ENCODE measurements around the gene KLHL21. TPM values are rescaled to one million over a fixed set of nuclear protein-coding genes. Genes with fewer than 3 reads are reported as not detected.

KLHL21 gene
- total RNA-seq, 2 donors from 2014 or later = 20.2 to 46.2 TPM

- H3K4me3 Mint-ChIP-seq = no peak overlapping the region
- no peaks in the 10 kb centered on the region for H3K9me3 Mint-ChIP-seq
- DNase-seq (ENCODE audit: low spot score) (no peak), ATAC-seq (no peak)
- H3K4me1 Mint-ChIP-seq (ENCODE audit: low read depth in 2 of 2) = peaks cover 20 to 24% of the 10 kb centered on the region in 2 donors
- no peaks in the 10 kb centered on the region for H3K36me3 Mint-ChIP-seq
- H3K27ac Mint-ChIP-seq = no peak overlapping the region
- H3K27me3 Mint-ChIP-seq = no peaks in the 10 kb centered on the region
Observed at GRCh38 chr1:6588893-6589520, 13.7 kb downstream of the KLHL21 start.

- DNase-seq (ENCODE audit: low spot score) = no peak
- Mint-ChIP-seq H3K4me3 (no peak overlapping the region), H3K27me3 (no peaks in the 10 kb centered on the region), H3K9me3 (no peaks in the 10 kb centered on the region), H3K27ac (no peak overlapping the region), H3K36me3 (no peaks in the 10 kb centered on the region), H3K4me1 (ENCODE audit: low read depth in 2 of 2) (peaks cover 20 to 21% of the 10 kb centered on the region in 2 donors)
- no peak for ATAC-seq
Observed at GRCh38 chr1:6588128-6588892, 14.4 kb downstream of the KLHL21 start.

- no peaks in the 10 kb centered on the region for H3K9me3 Mint-ChIP-seq
- no peak overlapping the region for H3K27ac Mint-ChIP-seq
- ATAC-seq (no peak), DNase-seq (ENCODE audit: low spot score) (no peak)
- peaks cover 21% of the 10 kb centered on the region in 2 donors for H3K4me1 Mint-ChIP-seq (ENCODE audit: low read depth in 2 of 2)
- no peaks in the 10 kb centered on the region for H3K27me3 Mint-ChIP-seq
- no peak overlapping the region for H3K4me3 Mint-ChIP-seq
- no peaks in the 10 kb centered on the region for H3K36me3 Mint-ChIP-seq
Observed at GRCh38 chr1:6587261-6588005, 15.2 kb downstream of the KLHL21 start.

GRCh38 chr1:6586404-6586816 is 16.3 kb downstream of the KLHL21 start:
- no peaks in the 10 kb centered on the region for H3K36me3 Mint-ChIP-seq
- no peak overlapping the region for H3K27ac Mint-ChIP-seq
- no peaks in the 10 kb centered on the region for H3K27me3 Mint-ChIP-seq
- ATAC-seq = no peak
- no peaks in the 10 kb centered on the region for H3K9me3 Mint-ChIP-seq
- H3K4me3 Mint-ChIP-seq = no peak overlapping the region
- no peak for DNase-seq (ENCODE audit: low spot score)
- H3K4me1 Mint-ChIP-seq (ENCODE audit: low read depth in 2 of 2) = peaks cover 27 to 29% of the 10 kb centered on the region in 2 donors

GRCh38 chr1:6585841-6586240 is 16.8 kb downstream of the KLHL21 start:
- no peak for DNase-seq (ENCODE audit: low spot score)
- Mint-ChIP-seq H3K9me3 (no peaks in the 10 kb centered on the region), H3K4me3 (no peak overlapping the region), H3K4me1 (ENCODE audit: low read depth in 2 of 2) (peaks cover 25 to 30% of the 10 kb centered on the region in 2 donors), H3K27me3 (no peaks in the 10 kb centered on the region), H3K36me3 (no peaks in the 10 kb centered on the region), H3K27ac (no peak overlapping the region)
- no peak for ATAC-seq

- Mint-ChIP-seq H3K4me3 (no peak overlapping the region), H3K27me3 (no peaks in the 10 kb centered on the region), H3K9me3 (no peaks in the 10 kb centered on the region), H3K4me1 (ENCODE audit: low read depth in 2 of 2) (peaks cover 26 to 30% of the 10 kb centered on the region in 2 donors), H3K36me3 (no peaks in the 10 kb centered on the region), H3K27ac (peak overlapping the region in 1 of 2 donors; percentile 8)
- ATAC-seq = no peak
- DNase-seq (ENCODE audit: low spot score) = no peak
Observed at GRCh38 chr1:6585081-6585722, 17.5 kb downstream of the KLHL21 start.

GRCh38 chr1:6584126-6585080 is 18.3 kb downstream of the KLHL21 start:
- Mint-ChIP-seq H3K4me3 (no peak overlapping the region), H3K27ac (peak overlapping the region in 1 of 2 donors; percentile 8), H3K9me3 (no peaks in the 10 kb centered on the region), H3K27me3 (no peaks in the 10 kb centered on the region), H3K36me3 (no peaks in the 10 kb centered on the region), H3K4me1 (ENCODE audit: low read depth in 2 of 2) (peaks cover 31 to 33% of the 10 kb centered on the region in 2 donors)
- DNase-seq (ENCODE audit: low spot score) (no peak), ATAC-seq (no peak)

GRCh38 chr1:6582370-6582769 is 20.3 kb downstream of the KLHL21 start:
- no peaks in the 10 kb centered on the region for H3K27me3 Mint-ChIP-seq
- no peaks in the 10 kb centered on the region for H3K9me3 Mint-ChIP-seq
- peak overlapping the region; percentile 38 for H3K4me3 Mint-ChIP-seq
- H3K4me1 Mint-ChIP-seq (ENCODE audit: low read depth in 2 of 2) = peaks cover 34 to 37% of the 10 kb centered on the region in 2 donors
- H3K36me3 Mint-ChIP-seq = no peaks in the 10 kb centered on the region
- ATAC-seq = no peak
- no peak for DNase-seq (ENCODE audit: low spot score)
- H3K27ac Mint-ChIP-seq = peak overlapping the region in 1 of 2 donors; percentile 91

GRCh38 chr1:6581561-6582305 is 20.9 kb downstream of the KLHL21 start:
- Mint-ChIP-seq H3K36me3 (no peaks in the 10 kb centered on the region), H3K27ac (peak overlapping the region in 1 of 2 donors; percentile 91), H3K27me3 (no peaks in the 10 kb centered on the region)

GRCh38 chr1:6580593-6581409 is 21.9 kb downstream of the KLHL21 start:
- Mint-ChIP-seq H3K4me3 (peak overlapping the region; percentile 96), H3K27me3 (no peaks in the 10 kb centered on the region), H3K36me3 (no peaks in the 10 kb centered on the region), H3K4me1 (ENCODE audit: low read depth in 2 of 2) (peaks cover 34 to 37% of the 10 kb centered on the region in 2 donors), H3K27ac (peak overlapping the region; percentile 83 to 91), H3K9me3 (no peaks in the 10 kb centered on the region)
- ATAC-seq (no peak), DNase-seq (ENCODE audit: low spot score) (no peak)

More at GRCh38 chr1:6581561-6582305, 20.9 kb downstream of the KLHL21 start:
- H3K4me3 Mint-ChIP-seq = peak overlapping the region; percentile 96
- no peak for DNase-seq (ENCODE audit: low spot score)
- no peaks in the 10 kb centered on the region for H3K9me3 Mint-ChIP-seq
- H3K4me1 Mint-ChIP-seq (ENCODE audit: low read depth in 2 of 2) = peaks cover 34 to 37% of the 10 kb centered on the region in 2 donors
- ATAC-seq = no peak

GRCh38 chr1:6580119-6580592 is 22.5 kb downstream of the KLHL21 start:
- peak in 1 of 2 donors; percentile 3 for ATAC-seq
- peak overlapping the region; percentile 96 for H3K4me3 Mint-ChIP-seq
- no peaks in the 10 kb centered on the region for H3K27me3 Mint-ChIP-seq
- H3K9me3 Mint-ChIP-seq = no peaks in the 10 kb centered on the region
- H3K36me3 Mint-ChIP-seq = no peaks in the 10 kb centered on the region
- peaks cover 34 to 36% of the 10 kb centered on the region in 2 donors for H3K4me1 Mint-ChIP-seq (ENCODE audit: low read depth in 2 of 2)
- H3K27ac Mint-ChIP-seq = peak overlapping the region; percentile 83 to 91
- no peak for DNase-seq (ENCODE audit: low spot score)

Measured in natural killer cell treated with Interleukin-12 subunit alpha and Interleukin-12 subunit beta and Interleukin-15 and Interleukin-18, amount 100 ng/mL, for 72 hours (primary cell).